Globus pallidus (tissue), 1 donor: ENCODE data around the gene SDR42E1.
A peak's percentile ranks its signal among the peaks of the same experiment; 100 is the strongest.
"Not testable (repeated sequence)": the region's sequence is repeated elsewhere in the genome, so short reads cannot be mapped to it uniquely, and the experiment has no call there.

ENCODE experiments used
- DNase-seq: peaks from one replicate; pipeline ENCODE4 v3.0.0-alpha.2; 2015; ENCODE audit warnings: low spot score

Gene SDR42E1

DNA sequence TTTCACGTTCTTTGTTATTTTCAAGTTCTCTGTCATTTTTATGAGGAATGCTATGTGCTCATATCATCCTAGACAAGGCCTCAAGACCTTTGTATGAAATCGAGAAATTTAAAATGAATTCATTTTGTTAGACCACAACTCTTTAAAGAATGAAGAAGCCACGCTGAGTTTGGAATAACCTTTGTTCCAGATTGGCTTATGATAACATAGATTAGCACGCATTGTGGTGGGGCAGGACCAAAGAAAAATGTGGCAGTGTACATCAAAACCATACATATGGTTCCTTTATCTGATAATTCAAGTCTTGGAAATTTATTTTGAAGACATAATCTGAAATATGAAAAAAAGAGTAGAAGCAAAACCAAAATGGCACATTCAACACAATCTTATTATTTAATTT lies 26.0 kb upstream of the SDR42E1 start:
- DNase-seq, result no peak

DNA sequence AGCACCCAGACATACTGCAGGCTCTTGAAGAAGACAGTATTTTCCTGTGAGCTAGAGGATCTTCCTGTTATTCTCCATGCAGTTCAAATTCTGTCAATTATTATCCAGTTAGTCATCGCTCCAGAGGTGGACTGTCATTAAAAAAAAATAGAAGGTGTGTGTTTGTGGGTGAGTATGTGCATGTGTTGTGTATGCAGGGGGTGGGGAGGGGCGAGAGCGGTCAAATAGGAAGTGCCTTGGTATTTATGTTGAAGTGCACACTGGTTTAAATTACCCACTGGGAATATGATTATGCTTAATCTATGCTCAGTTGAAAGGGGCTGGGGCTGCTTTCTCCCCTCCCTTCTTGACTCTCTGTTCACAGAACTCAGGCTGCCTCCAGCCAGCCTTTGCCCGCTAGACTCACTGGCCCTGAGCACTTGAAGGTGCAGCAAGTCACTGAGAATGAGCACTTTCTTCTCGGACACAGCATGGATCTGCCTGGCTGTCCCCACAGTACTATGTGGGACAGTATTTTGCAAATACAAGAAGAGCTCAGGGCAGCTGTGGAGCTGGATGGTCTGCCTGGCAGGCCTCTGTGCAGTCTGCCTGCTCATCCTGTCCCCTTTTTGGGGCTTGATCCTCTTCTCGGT lies 23.8 kb upstream of the SDR42E1 start, which contains the start of gene HSD17B2:
HSD17B2 (plus strand) TSS at position 273 of the 632 bp plus-strand sequence; CDS start at position 445, 172 bp downstream.
- no peak for DNase-seq

DNA sequence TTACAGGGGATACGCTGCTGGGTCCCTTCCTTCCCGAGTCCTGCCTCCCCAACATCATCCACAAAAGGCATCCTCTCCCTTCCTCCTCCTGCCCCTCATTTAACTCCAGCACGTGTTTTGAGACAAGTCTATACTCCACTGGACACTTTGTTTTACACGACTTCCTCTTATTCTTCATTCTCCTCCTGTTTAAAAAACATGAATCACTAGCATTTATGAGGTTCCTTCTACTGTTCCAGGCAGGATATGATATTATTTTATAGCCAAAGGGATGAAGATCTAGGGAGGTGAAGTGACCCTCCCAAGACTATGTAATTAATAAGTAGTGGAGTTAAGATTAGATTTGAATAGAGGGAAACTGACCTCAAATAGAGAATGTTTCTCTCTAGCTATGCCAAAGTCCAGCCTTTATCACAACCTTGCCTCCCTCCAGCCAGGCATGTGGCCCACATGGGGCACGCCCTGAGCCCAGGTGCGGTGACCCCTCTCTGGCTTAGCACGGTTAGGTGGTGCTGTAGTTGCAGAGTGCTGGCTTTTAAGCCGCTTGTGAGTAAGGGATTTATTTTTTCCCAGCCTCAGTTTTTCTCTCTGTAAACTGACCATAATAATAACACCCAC lies 22.5 kb upstream of the SDR42E1 start:
- DNase-seq, result no peak

DNA sequence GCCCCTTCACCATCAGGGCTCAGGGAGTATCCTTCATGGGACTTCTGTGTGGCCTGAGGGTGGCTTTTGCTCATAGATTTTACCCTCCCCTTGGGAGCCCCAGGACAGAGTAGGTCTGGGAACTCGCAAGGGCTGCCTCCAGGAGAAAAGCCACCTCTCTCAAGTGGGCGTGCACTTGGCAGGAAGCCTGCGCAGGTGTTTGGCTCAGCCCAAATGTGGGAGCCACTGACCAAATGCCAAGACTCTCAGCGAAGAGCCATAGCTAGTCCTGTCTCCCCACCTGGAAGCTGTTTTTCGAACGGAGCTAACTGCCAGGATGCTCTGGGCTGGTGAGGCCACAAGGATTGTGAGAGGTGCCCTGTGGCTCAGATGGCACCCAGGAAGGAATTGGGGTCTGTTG lies 21.7 kb upstream of the SDR42E1 start:
- DNase-seq, result no peak

DNA sequence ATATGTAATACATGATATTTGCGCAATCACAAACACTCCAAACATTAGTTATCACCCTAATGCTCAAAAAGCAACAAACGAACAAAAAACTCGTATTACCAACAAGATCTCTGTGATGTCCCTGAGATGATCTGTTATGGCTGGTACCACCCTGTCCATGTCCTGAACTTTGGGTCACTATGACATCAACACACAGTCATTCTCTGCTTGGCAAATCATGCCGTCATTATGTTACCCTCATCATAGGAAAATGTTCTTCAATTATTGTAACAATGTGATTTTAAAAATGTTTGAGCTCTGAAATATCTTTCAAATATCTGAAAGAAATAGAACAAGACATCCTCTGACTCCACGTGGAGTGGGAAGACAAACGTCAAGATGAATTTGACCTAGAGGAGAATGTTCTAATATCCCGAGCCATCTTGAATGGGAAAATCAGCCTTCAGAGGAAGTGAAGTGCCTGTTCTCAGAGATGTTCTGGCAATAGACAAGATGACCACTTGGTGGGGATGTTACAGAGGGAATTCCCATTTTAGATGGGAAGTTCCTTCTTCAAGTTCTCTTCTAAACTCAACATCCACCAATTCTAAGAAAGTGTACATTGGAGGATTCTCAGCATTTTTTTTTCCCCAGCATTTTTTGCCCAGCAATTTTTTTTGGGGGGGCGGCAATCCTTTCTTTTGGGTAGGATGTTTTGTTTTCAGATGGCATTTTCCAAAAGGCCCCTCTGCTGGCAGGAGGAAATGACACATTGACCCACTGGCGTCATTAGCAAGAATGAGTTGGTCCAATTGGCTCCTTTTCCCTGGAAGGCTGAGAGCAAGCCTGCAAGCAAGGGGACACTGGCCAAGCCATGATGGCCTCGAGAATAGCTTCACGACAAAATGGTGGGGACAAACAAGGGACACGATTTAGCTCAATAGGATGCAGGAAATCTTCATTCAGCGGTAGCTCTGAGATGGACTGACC lies 20.1 kb upstream of the SDR42E1 start:
- DNase-seq, result peak; percentile 54

DNA sequence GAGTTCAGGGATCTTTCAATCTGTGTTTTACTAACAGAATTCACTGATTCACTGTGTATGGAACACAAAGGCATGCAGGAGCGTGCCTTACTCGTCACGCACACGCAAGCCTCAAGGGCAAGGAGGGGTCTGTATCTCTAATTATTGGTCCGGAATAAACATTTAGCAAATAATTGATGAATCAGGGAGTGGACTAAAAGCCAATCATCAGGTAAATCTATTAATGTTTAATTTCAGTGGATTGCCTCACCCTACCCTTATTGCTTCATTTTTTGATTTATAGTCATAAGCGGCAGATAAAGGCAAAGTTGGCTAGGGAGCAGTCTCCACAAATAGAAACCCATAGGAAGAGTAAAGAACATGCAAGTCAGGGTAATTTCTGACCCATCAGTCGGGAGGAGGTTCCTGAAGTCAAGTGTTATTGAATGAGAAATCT lies 16.4 kb upstream of the SDR42E1 start:
- no peak for DNase-seq

DNA sequence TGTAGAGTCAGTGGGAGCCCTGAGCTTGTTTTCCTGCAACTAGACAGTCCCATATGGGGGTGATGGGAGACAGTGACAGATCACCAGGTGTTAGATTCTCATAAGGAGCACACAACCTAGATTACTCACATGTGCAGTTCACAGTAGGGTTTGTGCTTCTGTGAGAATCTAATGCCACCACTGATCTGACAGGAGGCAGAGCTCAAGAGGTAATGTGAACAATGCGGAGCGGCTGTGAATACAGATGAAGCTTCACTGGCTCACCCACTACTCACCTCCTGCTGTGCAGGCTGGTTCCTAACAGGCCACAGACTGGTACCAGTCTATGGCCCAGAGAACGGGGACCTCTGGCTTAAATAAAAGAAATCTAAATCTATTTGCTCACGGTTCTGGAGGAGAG lies 13.6 kb upstream of the SDR42E1 start:
- no peak for DNase-seq

DNA sequence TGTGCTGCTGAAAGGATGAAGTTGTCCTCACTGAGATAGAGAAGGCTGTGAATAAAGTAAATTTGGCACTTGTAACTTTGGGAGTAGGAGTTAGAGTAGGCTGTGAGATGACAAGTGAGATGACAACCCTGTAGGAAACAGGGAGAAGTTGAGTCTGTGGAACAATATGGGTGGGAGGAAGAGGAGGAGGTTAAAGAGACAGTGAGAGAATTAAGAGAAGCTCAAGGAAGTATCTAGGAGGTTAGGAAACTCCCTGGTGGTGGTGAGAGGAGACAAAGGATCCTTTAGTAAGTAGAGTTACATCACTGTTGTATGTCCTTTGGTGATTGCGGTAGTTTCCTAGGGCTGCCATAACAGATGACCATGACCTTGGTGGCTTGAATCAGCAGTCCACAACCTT lies 13.0 kb upstream of the SDR42E1 start:
- DNase-seq, result no peak

DNA sequence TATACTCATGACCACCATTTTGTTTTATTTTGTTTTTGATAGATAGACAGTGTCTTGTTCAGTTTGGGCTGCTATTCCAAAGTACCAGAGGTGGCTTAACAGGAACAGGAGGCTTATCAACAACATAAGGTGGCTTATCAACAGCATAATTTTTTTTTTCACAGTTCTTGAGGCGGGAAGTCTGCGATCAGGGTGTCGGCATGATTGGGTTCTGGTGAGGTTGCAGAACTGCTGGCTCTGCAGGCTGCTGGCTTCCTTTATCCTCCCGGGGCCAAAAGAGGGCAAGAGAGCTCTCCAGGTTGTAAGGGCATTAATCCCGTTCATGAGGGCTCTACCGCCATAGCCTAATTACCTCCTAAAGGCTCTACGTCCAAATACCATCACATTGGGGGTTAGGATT lies 11.9 kb upstream of the SDR42E1 start:
- DNase-seq, result no peak

DNA sequence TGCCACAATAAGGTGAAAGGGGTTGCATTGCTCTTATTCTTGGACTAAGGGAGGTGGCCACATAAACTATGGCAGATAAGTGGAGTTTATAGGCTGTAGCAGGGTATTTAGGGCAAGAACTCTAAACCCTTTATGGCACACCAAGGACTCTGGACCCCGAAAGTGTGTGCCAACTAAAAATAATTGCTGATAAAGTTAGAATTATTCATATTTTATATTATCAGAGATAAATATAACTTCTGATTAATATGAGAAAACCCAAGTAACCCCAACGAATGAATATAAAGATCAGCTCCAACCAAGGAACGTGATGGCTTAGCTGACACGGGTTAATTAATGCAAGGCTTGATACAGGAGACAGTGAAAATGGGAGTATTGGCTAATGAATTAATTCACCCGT lies 8.8 kb upstream of the SDR42E1 start:
- no peak for DNase-seq

DNA sequence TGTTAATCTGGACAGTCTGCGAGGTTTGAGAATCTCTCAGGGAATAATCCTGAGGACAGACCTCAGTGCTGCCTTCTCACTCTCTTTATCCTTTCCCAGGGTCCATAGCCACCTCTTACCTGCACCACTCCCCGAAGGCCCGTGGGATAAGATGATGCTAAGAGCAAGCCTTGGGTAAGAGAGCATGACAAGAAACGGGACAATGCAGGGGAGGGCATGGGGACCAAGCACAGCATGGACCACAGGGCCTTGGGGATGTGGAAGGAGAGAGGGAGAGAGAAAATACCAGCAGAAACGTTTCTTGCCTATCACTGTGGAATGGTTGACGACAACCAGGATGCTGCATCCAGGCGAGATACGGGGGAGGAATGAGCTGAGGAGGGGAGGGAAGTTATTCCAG lies 8.3 kb upstream of the SDR42E1 start:
- no peak for DNase-seq

DNA sequence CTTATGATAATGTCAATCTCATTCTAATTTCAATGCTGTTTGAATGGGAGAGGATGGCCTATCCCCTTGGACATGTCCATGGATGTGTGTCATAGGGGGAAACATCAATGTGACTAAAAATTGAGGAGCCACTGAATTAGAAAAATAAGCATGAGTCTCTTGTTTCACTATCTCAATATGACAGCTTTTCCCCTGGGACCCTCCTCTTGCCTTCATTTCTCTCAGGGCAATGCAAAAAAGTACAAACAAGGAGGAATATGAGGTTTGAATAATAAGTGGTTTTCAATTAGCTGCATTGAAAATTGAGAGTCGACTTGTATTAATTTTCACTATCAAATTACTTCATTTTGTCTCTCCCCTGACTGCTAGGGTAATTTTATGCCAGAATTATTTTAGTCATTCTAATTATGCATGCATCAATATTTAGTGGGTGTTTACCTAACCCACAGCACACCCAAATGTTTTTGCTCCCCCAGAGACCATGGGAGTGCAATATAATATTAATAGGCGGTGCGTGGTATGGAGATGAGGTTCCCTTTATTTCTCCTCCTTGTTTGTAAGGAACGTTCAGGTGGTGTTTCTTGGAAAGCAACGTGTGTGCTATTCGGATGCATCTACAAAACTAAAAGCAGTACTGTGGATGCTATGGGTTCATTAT lies 6.8 kb upstream of the SDR42E1 start:
- DNase-seq, result no peak

DNA sequence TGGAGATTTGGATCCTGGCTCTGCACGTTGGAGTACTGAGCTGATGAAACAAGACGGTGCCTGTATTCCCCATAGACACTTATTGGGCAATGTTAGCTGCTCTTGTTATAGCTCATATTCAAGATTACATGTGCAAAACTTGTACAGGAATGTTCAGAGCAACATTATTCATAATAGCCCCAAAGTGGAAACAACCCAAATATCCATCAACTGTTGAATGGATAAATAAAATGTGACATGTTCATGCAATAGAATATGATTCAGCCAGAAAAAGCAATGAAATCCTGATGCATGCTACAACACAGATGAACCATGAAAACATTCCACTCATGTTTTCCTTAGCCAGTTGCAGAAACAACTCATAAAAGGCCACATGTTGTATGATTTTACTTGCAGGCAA lies 5.7 kb upstream of the SDR42E1 start:
- DNase-seq, result no peak

DNA sequence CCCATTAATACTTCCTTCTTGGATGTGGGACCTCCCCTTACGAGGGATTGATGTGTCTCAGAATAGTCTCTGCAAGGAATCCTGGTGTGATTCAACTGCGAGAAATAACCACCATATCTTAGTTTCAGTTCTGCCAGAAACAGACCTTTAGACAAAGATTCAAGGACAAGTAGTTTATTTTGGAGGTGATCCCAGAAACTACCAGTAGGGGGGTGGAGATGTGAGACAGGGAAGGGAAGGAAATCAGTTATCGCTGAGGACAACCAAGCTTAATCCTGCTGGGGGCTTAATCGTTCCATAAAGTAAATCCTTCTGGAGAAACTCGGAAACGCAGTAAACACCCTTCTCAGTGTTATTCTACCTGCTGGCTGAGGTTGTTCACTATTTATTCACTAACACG lies 5.0 kb upstream of the SDR42E1 start:
- no peak for DNase-seq

DNA sequence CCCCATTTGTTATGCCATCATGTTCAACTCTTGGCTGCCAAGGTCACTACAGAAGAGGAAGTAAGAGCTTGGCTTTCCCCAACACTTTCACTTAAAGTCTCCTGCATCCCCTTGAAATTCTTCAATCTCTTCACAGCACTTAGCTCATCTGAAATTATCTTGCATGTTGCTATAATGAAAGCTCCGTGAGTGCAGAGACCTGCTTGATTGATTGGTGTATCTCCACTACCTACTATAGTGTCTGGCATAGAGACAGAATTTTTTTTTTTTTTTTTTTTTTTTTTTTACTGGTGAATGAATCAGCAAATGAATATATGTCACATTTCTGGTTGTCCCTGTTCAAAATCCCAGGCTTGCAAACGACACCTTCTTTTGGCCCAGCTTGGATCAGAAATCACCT lies 1.9 kb upstream of the SDR42E1 start:
- no peak for DNase-seq

DNA sequence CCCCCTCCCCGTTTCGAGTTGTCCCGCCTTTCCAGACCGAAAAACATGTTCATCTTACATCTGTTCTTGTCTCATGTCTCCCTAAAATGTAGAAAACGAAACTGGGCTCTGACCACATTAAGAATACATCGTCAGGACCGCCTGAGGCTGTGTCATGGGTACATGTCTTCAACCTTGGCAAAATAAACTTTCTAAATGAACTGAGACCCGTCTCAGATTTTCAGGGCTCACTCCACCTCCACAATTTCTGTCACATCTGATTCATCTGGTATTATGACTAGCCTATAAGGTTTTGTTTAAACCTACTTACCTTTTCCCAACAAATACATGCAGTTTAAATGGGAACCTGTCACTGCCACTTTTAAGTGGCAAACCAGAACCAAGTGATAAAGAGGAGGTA lies 621 bp downstream of the SDR42E1 start:
- DNase-seq, result no peak

DNA sequence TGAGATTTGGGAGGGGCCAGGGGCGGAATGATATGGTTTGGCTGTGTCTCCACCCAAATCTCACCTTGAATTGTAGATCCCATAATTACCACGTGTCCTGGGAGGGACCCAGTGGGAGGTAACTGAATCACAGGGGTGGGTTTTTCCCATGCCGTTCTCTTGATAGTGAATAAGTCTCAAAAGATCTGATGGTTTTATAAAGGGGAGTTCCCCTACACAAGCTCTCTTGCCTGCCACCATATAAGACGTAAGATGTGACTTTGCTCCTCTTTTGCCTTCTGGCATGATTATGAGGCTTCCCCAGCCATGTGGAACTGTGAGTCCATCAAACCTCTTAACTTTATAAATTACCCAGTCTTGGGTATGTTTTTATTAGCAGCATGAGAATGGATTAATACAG lies 1.5 kb downstream of the SDR42E1 start:
- DNase-seq, result not testable (repeated sequence)

DNA sequence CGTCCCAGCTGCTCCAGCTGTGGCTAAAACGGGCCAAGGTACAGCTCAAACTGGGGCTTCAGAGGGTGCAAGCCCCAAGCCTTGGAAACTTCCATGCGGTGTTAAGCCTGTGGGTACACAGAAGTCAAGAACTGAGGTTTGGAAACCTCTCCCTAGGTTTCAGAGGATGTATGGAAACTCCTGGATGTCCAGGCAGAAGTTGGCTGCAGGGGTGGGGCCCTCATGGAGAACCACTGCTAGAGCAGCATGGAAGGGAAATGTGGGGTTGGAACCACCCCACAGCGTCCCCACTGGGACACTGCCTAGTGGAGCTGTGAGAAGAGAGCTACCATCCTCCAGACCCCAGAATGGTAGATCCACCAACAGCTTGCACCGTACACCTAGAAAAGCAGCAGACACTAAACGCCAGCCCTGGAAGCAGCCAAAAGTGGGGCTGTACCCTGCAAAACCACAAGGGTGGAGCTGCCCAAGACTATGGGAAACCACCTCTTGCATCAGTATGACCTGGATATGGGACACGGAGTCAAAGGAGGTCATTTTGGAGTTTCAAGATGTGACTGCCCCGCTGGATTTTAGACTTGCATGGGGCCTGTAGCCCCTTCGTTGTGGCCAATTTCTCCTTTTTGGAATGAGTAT lies 2.2 kb downstream of the SDR42E1 start:
- DNase-seq, result no peak

DNA sequence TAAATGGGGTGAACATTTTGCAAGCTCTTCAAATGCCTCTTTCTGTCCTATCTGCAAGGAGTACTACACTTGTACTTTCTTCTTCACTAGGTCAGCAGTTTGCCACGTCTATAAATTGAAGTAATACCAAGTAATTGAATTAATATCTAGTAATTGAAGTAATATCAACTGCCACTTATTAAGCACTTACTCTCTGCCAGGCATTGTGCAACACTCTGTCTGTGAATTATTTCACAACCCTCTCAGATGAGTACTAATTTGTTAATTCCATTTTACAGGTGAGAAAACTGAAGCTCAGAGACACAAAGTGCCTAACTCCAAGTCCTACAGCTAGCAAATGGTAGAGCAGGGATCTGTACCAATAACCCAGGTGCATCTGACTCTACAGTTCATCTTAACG lies 4.1 kb downstream of the SDR42E1 start:
- DNase-seq, result no peak

DNA sequence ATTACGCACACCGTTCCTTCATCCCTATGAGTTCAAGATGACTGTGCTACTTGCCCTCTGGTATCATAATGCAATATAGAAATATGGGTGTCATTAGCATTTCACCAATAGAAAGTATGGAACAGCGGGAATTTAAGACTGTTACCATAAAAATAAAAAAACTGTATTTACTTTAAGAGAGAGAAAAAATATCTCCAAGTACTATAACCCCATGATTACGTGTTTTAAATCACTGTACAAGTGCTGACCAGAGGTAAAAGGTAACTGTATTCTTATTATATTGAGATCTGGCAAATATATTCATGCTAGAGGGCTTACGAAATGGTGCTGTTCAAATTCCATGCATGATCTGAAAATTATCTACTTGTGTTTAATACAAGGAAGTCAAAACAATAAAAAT lies 5.2 kb downstream of the SDR42E1 start:
- no peak for DNase-seq

DNA sequence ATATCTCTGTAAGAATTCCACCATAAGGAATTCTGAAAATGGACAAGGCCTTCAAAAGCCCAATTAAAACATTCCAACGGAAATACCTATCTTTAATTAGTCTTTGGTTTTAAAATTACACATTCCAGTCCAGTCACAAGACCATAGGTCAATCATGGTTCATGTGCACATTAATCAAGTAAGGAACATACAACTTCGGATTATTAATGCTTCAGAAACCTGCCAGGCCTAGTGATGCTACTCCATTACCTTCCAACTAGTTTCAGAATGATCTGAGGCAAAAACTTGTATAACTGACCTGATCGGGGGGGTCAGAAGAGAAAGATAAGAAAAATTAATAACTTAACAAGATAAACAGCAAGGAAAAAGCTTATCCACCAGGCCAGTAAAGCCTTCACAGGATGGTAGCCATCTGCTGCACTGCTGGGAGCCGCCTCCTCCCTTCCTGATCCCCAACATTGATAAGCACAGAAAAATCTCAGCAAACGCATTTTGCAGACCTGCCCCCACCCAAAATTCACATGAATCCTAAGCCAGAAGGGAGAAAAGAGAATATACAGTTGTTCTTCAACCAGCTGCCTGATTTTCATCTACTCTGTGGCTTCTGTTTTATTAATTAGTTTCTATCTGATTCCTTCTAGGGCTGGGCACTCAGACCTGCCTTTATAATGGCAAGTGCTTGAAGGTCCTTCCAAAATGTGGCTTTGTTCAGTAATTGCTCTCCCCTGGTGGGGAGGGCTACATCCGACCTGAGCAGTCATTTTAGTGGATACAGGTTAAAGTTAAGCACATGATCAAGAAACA lies 6.0 kb downstream of the SDR42E1 start:
- DNase-seq, result no peak
